ENCODE data around the gene RNF150. TPM values are rescaled to one million over a fixed set of nuclear protein-coding genes. Genes with fewer than 3 reads are reported as not detected.

RNF150 gene
- total and polyA plus RNA-seq, 4 experiments from 2014 or later, result not detected

GRCh38 chr4:140888054-140888453 is 245.2 kb downstream of the RNF150 start:
- no peak overlapping the region for H3K4me3 Mint-ChIP-seq
- Histone ChIP-seq H3K9me3 (ENCODE audit: control insufficient read depth in 1 of 2, low read length in 2 of 2) (no peaks in the 10 kb centered on the region), H3K27me3 (ENCODE audit: insufficient read depth, low read length) (no peaks in the 10 kb centered on the region), H3K4me3 (ENCODE audit: low read length in 2 of 2) (no peak overlapping the region), H3K27ac (ENCODE audit: low read depth, low read length) (no peak overlapping the region), H3K36me3 (ENCODE audit: insufficient read depth, low read length) (no peaks in the 10 kb centered on the region), H3K4me1 (ENCODE audit: insufficient read depth, low read length) (no peaks in the 10 kb centered on the region)
- no peak overlapping the region for H3K27ac Mint-ChIP-seq
- CTCF ChIA-PET (ENCODE audit: partially characterized antibody), result interaction anchor here (0.8 kb wide), 1 partner anchor 26 kb away, joined by 3 read pairs; no protein-coding TSS in a partner anchor
- peaks cover 0 to 17% (median 14%) of the 10 kb centered on the region in 8 donors for H3K9me3 Mint-ChIP-seq
- no peaks in the 10 kb centered on the region for H3K4me1 Mint-ChIP-seq
- H3K27me3 Mint-ChIP-seq, result peaks cover 4 to 10% of the 10 kb centered on the region in 2 donors
- no peaks in the 10 kb centered on the region for H3K36me3 Mint-ChIP-seq
- intact Hi-C loops (cut with micrococcal nuclease), result no loop called here
- DNase-seq, result no peak
- POLR2A ChIA-PET (ENCODE audit: partially characterized antibody), result no interaction called here

- peaks cover 0 to 17% (median 15%) of the 10 kb centered on the region in 8 donors for H3K9me3 Mint-ChIP-seq
- peak overlapping the region in 1 of 7 donors; percentile 26 for H3K27ac Mint-ChIP-seq
- Histone ChIP-seq H3K27ac (ENCODE audit: low read depth, low read length) (no peak overlapping the region), H3K27me3 (ENCODE audit: insufficient read depth, low read length) (no peaks in the 10 kb centered on the region), H3K4me1 (ENCODE audit: insufficient read depth, low read length) (no peaks in the 10 kb centered on the region), H3K9me3 (ENCODE audit: control insufficient read depth in 1 of 2, low read length in 2 of 2) (no peaks in the 10 kb centered on the region), H3K4me3 (ENCODE audit: low read length in 2 of 2) (no peak overlapping the region), H3K36me3 (ENCODE audit: insufficient read depth, low read length) (no peaks in the 10 kb centered on the region)
- ChIA-PET CTCF (ENCODE audit: partially characterized antibody) (interaction anchor here (0.8 kb wide), 1 partner anchor 25 kb away, joined by 3 read pairs; no protein-coding TSS in a partner anchor), POLR2A (ENCODE audit: partially characterized antibody) (no interaction called here)
- H3K4me1 Mint-ChIP-seq, result no peaks in the 10 kb centered on the region
- no peak overlapping the region for H3K4me3 Mint-ChIP-seq
- no peaks in the 10 kb centered on the region for H3K36me3 Mint-ChIP-seq
- peaks cover 3 to 10% of the 10 kb centered on the region in 2 donors for H3K27me3 Mint-ChIP-seq
- DNase-seq, result no peak
- intact Hi-C loops (cut with micrococcal nuclease), result no loop called here
Observed at GRCh38 chr4:140887467-140887866, 245.8 kb downstream of the RNF150 start.

GRCh38 chr4:140884431-140885058 is 248.7 kb downstream of the RNF150 start:
- Mint-ChIP-seq H3K9me3 (peaks cover 0 to 27% (median 17%) of the 10 kb centered on the region in 8 donors), H3K4me1 (no peaks in the 10 kb centered on the region), H3K27me3 (peaks cover 5 to 7% of the 10 kb centered on the region in 2 donors), H3K4me3 (no peak overlapping the region), H3K27ac (no peak overlapping the region), H3K36me3 (no peaks in the 10 kb centered on the region)
- H3K27me3 ChIP-seq (ENCODE audit: insufficient read depth, low read length), result no peaks in the 10 kb centered on the region
- POLR2A ChIA-PET (ENCODE audit: partially characterized antibody), result no interaction called here
- CTCF ChIA-PET (ENCODE audit: partially characterized antibody), result no interaction called here
- H3K4me1 ChIP-seq (ENCODE audit: insufficient read depth, low read length), result no peaks in the 10 kb centered on the region
- H3K27ac ChIP-seq (ENCODE audit: low read depth, low read length), result no peak overlapping the region
- intact Hi-C loops (cut with micrococcal nuclease), result no loop called here
- H3K4me3 ChIP-seq (ENCODE audit: low read length in 2 of 2), result no peak overlapping the region
- DNase-seq, result no peak
- no peaks in the 10 kb centered on the region for H3K36me3 ChIP-seq (ENCODE audit: insufficient read depth, low read length)
- no peaks in the 10 kb centered on the region for H3K9me3 ChIP-seq (ENCODE audit: control insufficient read depth in 1 of 2, low read length in 2 of 2)

GRCh38 chr4:140877781-140878180 is 255.5 kb downstream of the RNF150 start:
- no peak for DNase-seq
- peaks cover 0 to 24% (median 10%) of the 10 kb centered on the region in 8 donors for H3K9me3 Mint-ChIP-seq
- ChIA-PET POLR2A (ENCODE audit: partially characterized antibody) (no interaction called here), CTCF (ENCODE audit: partially characterized antibody) (no interaction called here)
- H3K36me3 Mint-ChIP-seq, result no peaks in the 10 kb centered on the region
- no peaks in the 10 kb centered on the region for H3K36me3 ChIP-seq (ENCODE audit: insufficient read depth, low read length)
- no peaks in the 10 kb centered on the region for H3K4me1 Mint-ChIP-seq
- intact Hi-C loops (cut with micrococcal nuclease), result no loop called here
- H3K27me3 ChIP-seq (ENCODE audit: insufficient read depth, low read length), result no peaks in the 10 kb centered on the region
- no peak overlapping the region for H3K4me3 Mint-ChIP-seq
- H3K27ac Mint-ChIP-seq, result no peak overlapping the region
- no peak overlapping the region for H3K4me3 ChIP-seq (ENCODE audit: low read length in 2 of 2)
- H3K9me3 ChIP-seq (ENCODE audit: control insufficient read depth in 1 of 2, low read length in 2 of 2), result no peaks in the 10 kb centered on the region
- no peak overlapping the region for H3K27ac ChIP-seq (ENCODE audit: low read depth, low read length)
- H3K27me3 Mint-ChIP-seq, result peaks cover 0 to 4% of the 10 kb centered on the region in 2 donors
- no peaks in the 10 kb centered on the region for H3K4me1 ChIP-seq (ENCODE audit: insufficient read depth, low read length)

GRCh38 chr4:140876615-140877364 is 256.5 kb downstream of the RNF150 start:
- ChIA-PET CTCF (ENCODE audit: partially characterized antibody) (no interaction called here), POLR2A (ENCODE audit: partially characterized antibody) (no interaction called here)
- Mint-ChIP-seq H3K4me1 (no peaks in the 10 kb centered on the region), H3K4me3 (no peak overlapping the region), H3K9me3 (peaks cover 0 to 24% (median 9%) of the 10 kb centered on the region in 8 donors), H3K27me3 (peaks cover 0 to 3% of the 10 kb centered on the region in 2 donors), H3K27ac (no peak overlapping the region), H3K36me3 (no peaks in the 10 kb centered on the region)
- Histone ChIP-seq H3K9me3 (ENCODE audit: control insufficient read depth in 1 of 2, low read length in 2 of 2) (no peaks in the 10 kb centered on the region), H3K27ac (ENCODE audit: low read depth, low read length) (no peak overlapping the region), H3K36me3 (ENCODE audit: insufficient read depth, low read length) (no peaks in the 10 kb centered on the region), H3K4me3 (ENCODE audit: low read length in 2 of 2) (no peak overlapping the region), H3K4me1 (ENCODE audit: insufficient read depth, low read length) (no peaks in the 10 kb centered on the region), H3K27me3 (ENCODE audit: insufficient read depth, low read length) (no peaks in the 10 kb centered on the region)
- intact Hi-C loops (cut with micrococcal nuclease), result no loop called here
- DNase-seq, result no peak

GRCh38 chr4:140875746-140876452 is 257.4 kb downstream of the RNF150 start:
- no peak for DNase-seq
- Mint-ChIP-seq H3K27me3 (peaks cover 0 to 3% of the 10 kb centered on the region in 2 donors), H3K4me1 (no peaks in the 10 kb centered on the region), H3K9me3 (peaks cover 0 to 22% (median 9%) of the 10 kb centered on the region in 8 donors), H3K4me3 (no peak overlapping the region), H3K36me3 (no peaks in the 10 kb centered on the region), H3K27ac (no peak overlapping the region)
- H3K27ac ChIP-seq (ENCODE audit: low read depth, low read length), result no peak overlapping the region
- no peaks in the 10 kb centered on the region for H3K9me3 ChIP-seq (ENCODE audit: control insufficient read depth in 1 of 2, low read length in 2 of 2)
- CTCF ChIA-PET (ENCODE audit: partially characterized antibody), result no interaction called here
- no peaks in the 10 kb centered on the region for H3K36me3 ChIP-seq (ENCODE audit: insufficient read depth, low read length)
- intact Hi-C loops (cut with micrococcal nuclease), result no loop called here
- POLR2A ChIA-PET (ENCODE audit: partially characterized antibody), result no interaction called here
- H3K4me1 ChIP-seq (ENCODE audit: insufficient read depth, low read length), result no peaks in the 10 kb centered on the region
- no peak overlapping the region for H3K4me3 ChIP-seq (ENCODE audit: low read length in 2 of 2)
- H3K27me3 ChIP-seq (ENCODE audit: insufficient read depth, low read length), result no peaks in the 10 kb centered on the region

- peaks cover 0 to 3% of the 10 kb centered on the region in 2 donors for H3K27me3 Mint-ChIP-seq
- CTCF ChIA-PET (ENCODE audit: partially characterized antibody), result interaction anchor here (0.6 kb wide), 1 partner anchor 13 kb away, joined by 3 read pairs; no protein-coding TSS in a partner anchor
Observed at GRCh38 chr4:140874056-140874455, 259.2 kb downstream of the RNF150 start.

More at GRCh38 chr4:140874056-140874455, 259.2 kb downstream of the RNF150 start:
- no peaks in the 10 kb centered on the region for H3K9me3 ChIP-seq (ENCODE audit: control insufficient read depth in 1 of 2, low read length in 2 of 2)
- no peaks in the 10 kb centered on the region for H3K36me3 ChIP-seq (ENCODE audit: insufficient read depth, low read length)
- H3K4me3 Mint-ChIP-seq, result no peak overlapping the region
- no peak overlapping the region for H3K27ac Mint-ChIP-seq
- no peak overlapping the region for H3K4me3 ChIP-seq (ENCODE audit: low read length in 2 of 2)
- DNase-seq, result no peak
- no peak overlapping the region for H3K27ac ChIP-seq (ENCODE audit: low read depth, low read length)
- no peaks in the 10 kb centered on the region for H3K27me3 ChIP-seq (ENCODE audit: insufficient read depth, low read length)
- H3K4me1 ChIP-seq (ENCODE audit: insufficient read depth, low read length), result no peaks in the 10 kb centered on the region
- intact Hi-C loops (cut with micrococcal nuclease), result no loop called here
- H3K9me3 Mint-ChIP-seq, result peaks cover 0 to 8% (median 3%) of the 10 kb centered on the region in 8 donors
- H3K36me3 Mint-ChIP-seq, result no peaks in the 10 kb centered on the region
- no peaks in the 10 kb centered on the region for H3K4me1 Mint-ChIP-seq
- POLR2A ChIA-PET (ENCODE audit: partially characterized antibody), result no interaction called here
